Fibroblast of skin of scalp (primary cell): ENCODE results near the gene VSNL1.

Experiments
- DNase-seq: peaks from one replicate; pipeline ENCODE4 v3.0.0-alpha.2; 2013

VSNL1 gene

DNA sequence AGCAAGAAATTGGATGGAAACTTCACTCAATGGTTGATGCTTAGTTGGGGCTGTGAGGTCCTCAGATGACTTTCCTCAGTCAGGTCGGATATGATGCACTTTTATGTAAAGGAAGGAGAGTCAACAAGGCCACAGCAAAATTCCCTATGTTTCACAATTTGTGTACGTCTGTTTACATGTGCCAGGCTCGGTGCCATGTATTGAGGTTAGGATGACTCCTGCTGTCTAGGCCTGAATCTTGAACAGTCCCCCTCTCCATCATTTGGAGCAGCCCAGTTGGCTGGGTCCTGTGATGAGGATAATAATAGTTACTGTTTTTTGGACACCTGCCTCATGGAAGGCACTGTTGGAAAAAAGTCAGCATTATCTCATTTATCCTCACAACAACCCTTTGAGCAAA lies 43.1 kb downstream of the VSNL1 start:
- DNase-seq = no peak

DNA sequence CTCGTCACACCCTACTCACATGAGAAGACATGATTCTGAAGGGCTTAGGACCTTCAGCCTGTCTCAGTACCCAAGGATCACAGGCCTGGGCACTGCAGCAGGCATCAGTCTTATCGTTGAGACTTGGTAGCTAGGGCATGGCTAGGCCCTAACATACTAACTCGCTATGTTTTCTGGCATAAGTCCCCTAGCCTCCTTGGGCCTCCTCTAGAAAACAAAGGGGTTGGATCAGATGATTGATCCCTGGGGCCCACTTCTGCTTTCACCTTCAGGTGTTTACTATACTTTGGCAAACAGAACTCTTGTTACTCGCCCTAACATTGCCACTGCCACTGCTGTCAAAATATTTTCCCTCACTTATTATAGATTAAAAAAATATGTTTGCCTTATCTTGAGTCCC lies 44.2 kb downstream of the VSNL1 start:
- no peak for DNase-seq

DNA sequence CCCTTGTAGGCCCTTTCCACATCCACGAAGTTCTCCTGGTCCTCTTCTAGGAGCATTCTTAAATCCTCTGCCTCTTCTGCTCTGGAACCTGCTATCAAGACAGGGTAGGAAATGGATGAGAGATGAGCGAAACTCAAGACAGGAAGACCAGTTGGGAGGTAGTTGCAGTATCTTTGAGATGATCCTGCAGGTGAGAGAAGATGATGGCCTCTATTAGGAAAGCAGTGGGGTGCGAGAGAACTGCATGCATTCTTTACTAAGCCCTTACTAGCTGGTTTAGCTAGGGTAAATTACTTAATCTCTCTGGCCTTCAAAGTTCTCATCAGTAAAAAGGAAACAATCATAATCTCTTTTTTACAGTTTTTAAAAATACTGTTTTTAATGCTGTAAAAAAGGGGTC lies 47.0 kb downstream of the VSNL1 start:
- no peak for DNase-seq

DNA sequence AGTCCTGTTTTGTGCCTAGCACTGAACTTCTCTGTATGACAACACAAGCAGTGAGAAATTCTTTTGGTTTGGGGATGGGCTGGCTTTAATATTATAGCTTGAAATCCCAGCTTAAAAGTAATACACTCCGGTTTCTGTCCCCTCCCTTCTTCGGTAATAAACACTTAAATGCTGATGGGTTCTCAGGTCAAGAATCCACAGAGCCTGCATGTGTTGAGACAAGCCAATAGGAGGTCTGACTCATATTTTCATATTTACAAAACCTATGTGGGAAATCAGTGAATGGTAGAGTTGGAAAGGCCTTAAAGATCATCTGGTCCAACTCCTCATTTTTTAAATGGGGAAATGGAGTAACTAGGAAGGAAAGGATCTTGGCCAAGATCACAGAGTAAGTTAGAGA lies 47.5 kb downstream of the VSNL1 start:
- no peak for DNase-seq

DNA sequence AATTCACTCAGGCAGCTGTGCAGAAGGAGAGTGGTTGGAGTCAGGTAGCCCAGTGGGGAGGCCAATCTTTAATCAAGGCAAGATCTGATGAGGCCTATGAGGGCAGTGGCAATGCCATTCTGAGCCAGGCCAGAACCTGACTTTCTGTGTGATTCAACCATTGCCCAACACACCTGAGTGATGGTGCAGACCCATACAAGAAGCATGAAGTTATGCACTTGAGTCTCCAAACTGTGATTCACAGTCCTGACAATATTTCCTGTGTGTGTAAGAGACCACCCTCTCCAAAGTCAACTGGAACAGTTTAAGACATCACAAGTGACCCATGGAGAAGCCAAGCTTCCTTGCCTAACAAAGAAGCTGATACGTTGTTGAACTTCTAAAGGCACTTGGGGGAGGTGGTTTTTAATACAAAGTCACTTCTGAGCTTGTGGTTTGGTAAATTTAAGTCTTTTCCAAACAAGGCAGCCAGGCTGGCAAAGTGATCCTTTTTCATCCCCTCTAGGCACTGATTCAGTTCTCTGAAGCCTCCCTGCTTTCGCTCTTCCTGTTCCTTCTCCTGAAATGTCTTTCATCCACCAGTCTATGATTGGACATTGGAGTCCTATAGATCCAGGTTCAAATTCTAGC lies 49.0 kb downstream of the VSNL1 start:
- no peak for DNase-seq

DNA sequence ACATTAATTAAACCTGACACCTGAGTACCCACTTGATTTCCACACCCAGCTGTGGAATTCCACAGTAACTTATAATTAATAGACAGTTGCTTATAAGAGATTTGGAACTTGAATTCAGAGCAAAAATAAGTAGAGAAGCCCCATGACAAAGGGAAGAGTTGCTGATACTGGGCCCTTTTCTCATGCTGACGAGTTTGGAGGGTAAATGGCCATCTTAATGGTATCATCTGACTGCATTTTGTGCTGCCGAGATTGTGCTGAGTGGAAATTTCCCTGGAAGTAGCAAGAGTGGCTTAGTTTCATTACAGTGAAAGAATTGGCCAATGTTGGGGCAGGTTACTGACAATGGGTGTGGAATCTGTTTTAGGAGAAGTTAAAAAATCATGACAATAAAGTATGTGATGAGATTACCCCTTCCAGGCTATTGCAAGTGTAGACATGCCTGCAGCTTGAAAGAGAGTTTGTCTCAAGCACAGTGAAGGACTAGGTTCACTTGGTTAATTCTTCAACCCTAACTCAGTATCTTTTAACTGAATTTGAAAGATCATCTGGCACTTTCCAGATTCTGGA lies 49.9 kb downstream of the VSNL1 start:
- no peak for DNase-seq

DNA sequence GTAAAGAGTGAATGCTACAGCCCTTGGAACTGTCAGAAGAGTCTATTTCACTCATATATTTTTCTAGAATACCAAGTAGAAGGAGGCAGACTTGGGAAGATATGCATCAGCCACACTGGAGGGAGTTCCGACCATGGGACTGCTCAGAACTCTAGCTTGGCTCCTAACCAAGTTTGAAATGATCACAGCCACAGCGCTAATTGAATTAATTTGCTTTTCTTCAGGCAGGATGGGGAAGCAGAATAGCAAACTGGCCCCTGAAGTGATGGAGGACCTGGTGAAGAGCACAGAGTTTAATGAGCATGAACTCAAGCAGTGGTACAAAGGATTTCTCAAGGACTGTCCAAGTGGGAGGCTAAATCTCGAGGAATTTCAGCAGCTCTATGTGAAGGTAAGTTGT lies 51.4 kb downstream of the VSNL1 start:
- DNase-seq = no peak

DNA sequence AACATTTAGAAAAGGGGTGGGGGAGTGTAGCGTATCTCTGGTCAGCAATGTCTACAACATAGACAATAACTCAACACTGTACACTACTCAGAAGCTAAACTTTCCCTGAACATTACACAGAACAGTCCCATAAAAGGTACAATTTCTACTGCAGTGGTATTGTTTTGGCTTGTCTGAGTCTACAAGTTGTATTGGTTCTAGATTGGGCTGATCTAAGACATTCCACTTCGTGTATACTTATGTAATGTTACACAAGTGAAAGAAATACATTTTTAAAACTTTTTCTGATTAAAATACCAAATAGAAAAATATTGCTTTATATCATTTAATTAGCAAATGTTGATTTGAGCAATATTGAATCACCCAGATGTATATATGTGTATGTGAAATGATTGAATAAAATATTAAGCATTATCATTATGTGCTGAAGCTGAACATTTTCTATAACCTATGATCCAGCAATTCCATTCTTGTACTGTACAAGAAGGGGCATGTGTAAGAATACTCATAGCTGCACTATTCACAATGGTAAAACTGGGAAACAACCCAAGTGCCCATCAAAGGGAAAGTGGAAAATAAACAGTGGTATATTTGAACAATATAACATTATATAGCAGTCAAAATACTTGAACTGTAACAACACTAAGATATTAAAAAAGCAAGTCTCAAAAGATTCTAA lies 52.4 kb downstream of the VSNL1 start:
- DNase-seq = no peak

DNA sequence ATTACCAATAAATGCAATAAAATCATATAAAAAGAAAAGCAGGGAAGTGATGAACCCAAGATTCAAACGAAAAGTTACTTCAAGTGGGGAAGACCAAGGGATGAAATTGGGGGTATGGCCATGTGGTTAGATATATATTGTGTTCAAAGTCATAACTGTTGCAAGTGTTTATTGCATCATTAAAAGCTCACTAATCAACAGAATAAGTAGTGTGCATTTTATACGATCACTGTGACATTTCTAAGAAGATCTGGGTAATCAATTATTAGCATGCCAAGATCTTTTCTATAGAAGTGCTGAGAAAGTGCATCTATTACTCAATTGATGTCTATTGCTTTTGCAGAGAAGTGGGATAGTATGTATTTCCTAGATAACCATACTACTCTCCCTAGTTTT lies 52.9 kb downstream of the VSNL1 start:
- no peak for DNase-seq

DNA sequence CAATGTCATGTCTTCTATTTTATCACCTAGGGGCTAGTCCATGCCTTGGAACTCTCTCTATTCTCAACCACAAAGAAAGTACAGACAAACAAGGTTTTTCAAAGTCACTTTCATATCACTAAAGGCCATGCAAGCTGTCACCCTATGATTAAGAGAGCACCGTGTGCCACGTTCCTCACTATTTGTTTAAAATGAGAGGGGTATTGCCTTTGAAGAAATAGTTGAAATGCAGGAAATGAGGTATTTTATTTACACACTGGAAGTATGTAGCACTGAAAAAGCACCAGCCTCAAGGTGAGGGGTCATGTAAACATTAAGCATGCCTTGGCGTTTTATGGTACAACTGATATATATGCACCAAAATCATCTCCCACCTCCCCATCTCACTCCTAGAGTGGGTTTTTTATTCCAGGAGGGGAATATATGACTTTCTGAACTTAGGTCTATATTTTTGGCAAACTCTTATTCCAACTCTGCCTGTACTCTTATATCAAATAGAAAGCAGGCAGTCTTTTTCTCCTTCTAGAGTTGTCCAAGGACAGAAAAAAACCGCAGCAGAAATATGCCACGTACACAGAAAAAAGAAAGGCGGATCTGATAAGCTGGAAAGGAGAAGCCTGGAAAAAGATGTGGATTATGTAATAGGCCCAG lies 53.5 kb downstream of the VSNL1 start:
- no peak for DNase-seq

DNA sequence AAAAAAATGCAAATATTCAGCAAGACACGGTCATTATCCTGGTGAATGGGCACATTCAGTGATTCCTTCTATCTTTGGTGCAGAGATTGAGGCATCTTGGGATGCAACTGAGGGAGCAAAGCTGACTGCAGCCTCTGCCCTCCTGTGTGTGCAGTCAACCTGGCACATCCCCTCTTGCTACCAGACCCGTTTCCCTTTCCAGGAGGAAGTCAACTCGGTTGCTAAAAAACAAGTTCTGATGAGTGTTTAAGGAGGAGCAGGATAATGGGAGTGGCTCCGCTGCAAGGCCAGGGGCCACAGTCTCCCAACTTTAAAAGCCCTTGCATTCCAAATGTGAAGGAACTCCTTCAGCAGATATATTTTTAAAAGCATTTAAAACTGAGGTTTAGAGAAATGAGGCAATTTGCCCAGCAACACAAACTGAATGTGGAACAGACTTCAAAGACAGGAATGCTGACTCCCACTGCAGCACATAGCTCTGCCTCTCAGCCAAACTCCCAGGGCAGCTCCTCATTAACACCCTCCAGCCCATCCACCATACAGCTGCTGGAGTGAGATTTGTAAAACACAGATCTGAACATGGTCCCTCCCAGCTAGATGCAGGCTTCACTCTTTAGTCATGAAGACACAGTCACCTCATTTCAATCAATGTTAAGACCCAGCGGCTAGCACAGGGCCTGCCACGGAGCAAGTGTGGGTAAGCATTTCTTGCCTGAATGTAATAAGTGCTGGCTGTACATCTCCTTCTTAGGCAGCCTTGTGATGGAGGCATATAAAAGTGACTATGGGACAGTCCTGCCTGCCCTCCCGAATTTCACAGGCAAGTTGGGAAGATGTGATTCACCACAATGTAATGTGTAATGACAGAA lies 54.3 kb downstream of the VSNL1 start:
- peak; percentile 64 for DNase-seq

DNA sequence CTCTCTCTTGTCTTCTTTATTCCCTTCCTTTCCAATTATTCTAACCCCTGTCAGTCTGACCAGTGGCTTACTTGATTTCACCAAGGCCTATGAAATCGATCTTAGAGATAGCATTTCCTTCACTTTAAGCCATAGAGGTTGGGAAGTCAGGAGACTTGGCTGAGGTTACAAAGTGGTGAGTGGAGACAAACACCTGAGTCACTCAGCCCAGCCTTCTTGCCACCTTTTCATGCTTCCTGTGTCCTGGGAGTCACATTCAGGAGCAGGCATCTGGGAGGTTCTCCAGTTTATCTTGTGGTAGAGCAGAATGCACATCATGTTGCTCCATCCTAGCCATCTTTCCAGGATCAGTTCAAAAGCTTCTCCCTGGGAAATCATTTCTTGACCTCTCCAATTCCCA lies 59.1 kb downstream of the VSNL1 start:
- no peak for DNase-seq

DNA sequence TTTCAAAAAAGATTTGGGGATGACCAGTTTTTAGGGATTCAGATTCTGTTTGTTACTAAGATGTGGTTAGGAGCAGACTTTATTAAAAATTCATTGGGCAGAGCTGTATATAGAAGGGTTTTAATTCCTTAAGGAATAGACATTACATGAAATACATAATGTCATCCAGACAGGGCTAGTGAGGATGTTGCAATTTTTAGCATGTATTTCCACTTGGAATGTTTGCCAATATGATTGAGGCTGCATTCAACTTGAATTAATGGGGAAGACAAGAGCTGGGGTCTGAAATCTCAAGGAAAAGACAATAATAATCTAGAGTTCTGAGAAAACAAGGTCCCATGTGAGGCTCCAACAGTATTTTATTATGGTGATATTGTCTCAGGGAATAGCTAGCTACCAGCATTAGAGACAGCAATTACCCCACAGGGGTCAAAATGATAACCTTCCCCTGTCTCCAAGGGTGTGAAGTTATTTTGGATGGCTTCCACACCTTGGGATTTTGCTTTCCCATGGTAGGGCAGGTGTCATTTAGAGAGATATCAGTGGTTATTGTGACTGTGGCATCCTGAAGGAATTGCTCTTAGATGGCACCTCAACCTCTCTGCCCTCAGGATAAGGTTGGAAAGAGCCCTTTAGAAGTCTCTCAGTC lies 60.2 kb downstream of the VSNL1 start:
- DNase-seq = no peak

DNA sequence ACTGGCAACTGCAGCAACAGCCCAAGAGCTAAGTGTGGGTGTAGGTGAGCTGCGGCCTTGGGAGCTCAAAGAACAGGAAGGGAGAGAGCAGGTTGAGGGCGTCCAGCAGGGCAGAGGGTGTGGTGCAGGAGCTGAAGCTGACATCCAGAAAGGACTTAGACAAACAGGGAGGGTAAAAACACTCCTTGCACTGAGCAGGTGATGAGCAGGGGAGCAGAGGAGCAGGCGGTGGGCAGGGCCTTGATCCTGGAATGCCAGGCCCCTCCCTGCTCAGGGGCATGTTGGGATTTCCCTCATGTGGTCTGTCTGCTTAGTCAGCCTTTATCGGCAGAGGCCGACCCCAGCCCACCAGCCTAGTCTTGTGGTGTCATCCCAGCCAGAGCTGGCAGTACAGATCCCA lies 63.6 kb downstream of the VSNL1 start:
- DNase-seq = no peak

DNA sequence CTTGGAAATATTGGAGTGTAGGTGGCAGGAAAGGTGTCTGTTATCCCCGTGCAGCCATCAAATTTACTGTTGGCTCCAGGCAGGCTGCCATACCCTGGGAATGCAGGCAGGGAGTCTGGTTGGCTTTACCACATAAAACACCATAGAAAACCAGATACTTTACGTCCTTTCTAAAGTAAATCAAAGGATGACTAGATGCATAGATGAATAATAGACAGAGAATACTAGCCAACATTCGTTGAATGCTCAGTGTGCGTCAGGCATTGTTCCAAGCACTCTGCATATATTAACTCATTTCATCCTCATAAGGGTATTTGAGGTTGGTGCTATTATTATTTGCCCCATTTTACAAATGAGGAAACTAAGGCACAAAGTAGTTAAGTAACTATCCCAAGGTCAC lies 65.2 kb downstream of the VSNL1 start:
- DNase-seq = no peak

DNA sequence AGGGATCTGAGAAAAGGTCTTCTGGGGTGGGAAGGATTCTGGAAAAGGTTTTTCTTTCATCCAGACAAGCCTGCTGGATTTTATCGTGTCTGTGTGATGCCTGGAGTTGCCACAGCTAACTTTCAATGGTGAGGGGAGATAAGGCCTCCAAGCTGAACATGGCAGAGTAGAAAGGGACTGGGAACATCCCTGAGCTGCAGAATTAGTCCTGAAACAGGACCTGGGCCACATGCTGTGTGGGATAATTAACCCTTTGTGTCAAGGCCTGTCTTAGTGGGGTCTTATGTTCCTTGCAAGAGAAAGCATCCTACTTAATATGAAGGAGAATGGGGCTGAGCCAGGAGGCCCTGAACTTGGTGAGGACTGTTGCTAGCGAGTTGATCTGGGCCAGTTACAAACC lies 66.4 kb downstream of the VSNL1 start:
- no peak for DNase-seq

DNA sequence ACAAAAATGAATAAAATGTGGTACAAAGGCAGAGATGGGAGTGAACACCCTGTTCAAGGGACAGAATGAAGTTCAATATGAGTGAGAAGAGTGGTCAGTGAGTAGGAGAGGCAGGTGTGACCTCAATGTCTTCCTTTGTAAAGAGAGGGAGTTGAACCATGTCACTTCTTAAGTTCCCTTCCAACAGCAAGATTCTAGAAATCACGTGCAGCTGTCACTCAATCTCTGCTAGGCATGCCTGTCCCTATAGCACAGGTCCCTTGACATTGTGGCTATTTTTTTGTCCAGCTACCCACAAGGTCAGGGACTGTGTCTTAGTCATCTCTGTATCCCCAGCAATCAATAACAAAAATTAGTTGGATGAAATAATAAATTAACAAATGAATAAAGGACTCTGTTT lies 66.9 kb downstream of the VSNL1 start:
- no peak for DNase-seq

DNA sequence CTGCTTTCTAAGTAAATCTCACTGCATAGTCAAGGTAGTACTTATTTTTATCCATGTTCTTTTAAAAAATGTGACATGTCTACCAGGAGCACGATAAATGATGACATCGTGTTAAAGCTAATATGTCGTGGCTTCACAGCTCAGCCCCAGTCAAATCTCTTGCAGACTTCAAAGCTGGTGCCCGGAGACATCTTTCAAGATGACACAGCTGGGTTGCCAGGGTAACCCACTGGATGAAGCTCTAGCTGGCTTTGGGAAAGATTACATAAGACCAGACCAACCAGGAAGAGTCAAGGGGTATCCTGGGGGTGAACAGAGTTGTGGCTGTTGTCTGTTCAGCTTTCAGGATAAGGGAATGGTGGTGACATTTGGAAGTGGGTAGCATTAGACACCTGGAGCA lies 67.8 kb downstream of the VSNL1 start:
- no peak for DNase-seq

DNA sequence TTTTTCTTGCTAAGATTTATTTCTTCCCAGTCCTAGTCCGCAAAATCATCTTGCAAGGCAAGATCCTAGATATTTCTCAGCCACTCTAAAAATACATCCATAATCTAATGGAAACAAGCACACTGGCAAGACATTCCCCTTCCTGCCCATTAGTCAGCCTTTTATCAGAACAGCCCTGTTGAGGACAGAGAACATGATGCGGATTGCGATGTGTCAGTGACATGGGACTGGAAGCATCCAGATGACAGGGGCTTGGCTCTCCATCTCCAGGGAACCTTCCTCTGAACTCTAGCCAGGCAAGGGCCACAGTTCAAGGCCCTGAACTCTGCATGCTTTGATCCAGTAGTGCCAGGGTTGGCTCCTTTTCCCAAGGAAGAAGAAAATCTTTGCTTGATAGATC lies 70.0 kb downstream of the VSNL1 start:
- DNase-seq = no peak

DNA sequence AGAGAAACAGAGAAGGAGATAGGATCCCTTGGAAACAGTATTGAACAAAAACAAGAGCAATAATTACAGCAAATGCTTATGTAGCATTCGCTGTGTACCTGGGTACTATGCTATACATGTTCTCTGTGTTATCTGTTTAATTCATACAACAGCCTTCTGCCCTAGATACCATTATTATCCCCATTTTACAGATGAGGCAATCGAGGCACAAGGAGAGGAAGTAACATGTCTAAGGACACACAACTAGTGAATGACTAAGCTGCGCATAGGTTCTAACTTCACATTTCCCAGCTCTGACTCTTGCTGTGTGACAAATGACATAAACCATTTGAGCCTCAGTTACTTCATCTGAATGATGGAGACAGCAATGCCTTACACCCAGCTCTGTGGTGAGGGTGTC lies 70.5 kb downstream of the VSNL1 start:
- no peak for DNase-seq

DNA sequence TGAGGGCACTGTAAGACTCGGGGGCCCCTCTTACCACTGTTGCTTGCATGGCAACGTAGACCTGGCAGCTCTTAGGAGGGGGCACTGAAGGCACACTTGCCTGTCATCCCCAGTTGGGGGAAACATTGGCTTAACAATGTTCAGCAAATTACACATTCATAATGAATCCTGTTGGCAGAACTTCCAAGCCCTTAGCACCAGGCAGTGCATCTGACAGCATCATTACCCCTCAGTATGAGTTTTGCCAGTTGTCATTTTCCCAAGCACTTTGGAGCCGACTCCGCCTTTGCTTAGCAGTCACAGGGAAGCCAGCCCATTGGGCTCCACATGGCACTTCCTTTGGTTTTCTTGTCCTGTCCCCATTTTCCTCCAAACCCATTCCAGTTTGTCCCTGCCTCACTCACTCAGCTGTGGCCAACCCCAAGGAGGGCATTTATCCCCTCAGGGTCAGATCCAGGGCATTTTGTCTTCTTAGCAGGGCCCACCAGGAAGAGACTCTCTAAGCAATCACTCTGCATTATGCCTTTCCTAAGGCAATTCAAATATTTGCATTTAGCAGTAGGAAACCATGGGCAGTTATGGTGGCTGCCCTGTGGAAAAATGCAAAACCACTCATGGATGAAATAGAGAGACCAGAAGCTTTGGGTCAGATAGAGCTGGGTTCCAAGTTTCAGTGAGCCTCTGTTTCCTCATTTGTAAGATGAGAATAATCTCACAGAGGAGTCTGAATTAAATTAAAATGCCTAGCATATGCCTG lies 73.9 kb downstream of the VSNL1 start:
- no peak for DNase-seq

DNA sequence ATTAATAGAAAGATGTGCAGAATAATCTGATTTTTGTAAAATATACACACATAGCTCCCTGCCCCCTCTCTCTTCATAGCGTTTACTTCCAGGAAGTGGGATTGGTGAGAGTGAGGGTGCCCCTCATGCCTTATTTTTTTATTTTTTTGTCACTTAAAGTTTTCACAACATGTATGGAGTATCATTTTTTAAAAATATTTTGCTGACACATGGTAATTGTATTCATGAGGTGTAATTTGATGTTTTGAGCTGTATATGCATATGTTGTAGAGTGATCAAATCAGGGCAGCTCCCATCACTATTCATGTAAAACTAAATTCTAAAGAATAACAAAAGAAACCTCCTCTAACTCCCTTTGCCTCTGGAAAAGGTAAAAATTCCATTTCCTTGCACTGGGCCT lies 74.7 kb downstream of the VSNL1 start:
- no peak for DNase-seq
